Nephron progenitor cell (in vitro differentiated cells): ENCODE results near the gene CENPP.

Experiments
- DNase-seq: peaks from one replicate; pipeline ENCODE4 v3.0.0; 2021
- H3K27ac Mint-ChIP-seq: 2 replicates; pipeline ENCODE4 v1.8.0; 2021; ENCODE audit warnings: mild to moderate bottlenecking, moderate library complexity, mixed read lengths
- H3K27me3 Mint-ChIP-seq: 2 replicates; pipeline ENCODE4 v1.8.0; 2021; ENCODE audit warnings: mild to moderate bottlenecking, low read depth, mixed read lengths; ENCODE audit not compliant: poor library complexity
- H3K36me3 Mint-ChIP-seq: 2 replicates; pipeline ENCODE4 v1.8.0; 2021; ENCODE audit warnings: low read depth, mixed read lengths
- H3K4me1 Mint-ChIP-seq: 2 replicates; pipeline ENCODE4 v1.8.0; 2021; ENCODE audit warnings: mixed read lengths
- H3K4me3 Mint-ChIP-seq: 2 replicates; pipeline ENCODE4 v1.8.0; 2021; ENCODE audit warnings: mild to moderate bottlenecking, moderate library complexity, mixed read lengths
- H3K9me3 Mint-ChIP-seq: 2 replicates; pipeline ENCODE4 v1.8.0; 2021; ENCODE audit warnings: mild to moderate bottlenecking, moderate library complexity, mixed read lengths
- TF ChIP-seq, protein P1 (sequence below): fragments of 200-600 bp; sonication (generic); IDR thresholded peaks from 2 replicates; pipeline ENCODE4 v1.5.0; 2021; ENCODE audit warnings: antibody characterized with exemption

Gene CENPP

DNA sequence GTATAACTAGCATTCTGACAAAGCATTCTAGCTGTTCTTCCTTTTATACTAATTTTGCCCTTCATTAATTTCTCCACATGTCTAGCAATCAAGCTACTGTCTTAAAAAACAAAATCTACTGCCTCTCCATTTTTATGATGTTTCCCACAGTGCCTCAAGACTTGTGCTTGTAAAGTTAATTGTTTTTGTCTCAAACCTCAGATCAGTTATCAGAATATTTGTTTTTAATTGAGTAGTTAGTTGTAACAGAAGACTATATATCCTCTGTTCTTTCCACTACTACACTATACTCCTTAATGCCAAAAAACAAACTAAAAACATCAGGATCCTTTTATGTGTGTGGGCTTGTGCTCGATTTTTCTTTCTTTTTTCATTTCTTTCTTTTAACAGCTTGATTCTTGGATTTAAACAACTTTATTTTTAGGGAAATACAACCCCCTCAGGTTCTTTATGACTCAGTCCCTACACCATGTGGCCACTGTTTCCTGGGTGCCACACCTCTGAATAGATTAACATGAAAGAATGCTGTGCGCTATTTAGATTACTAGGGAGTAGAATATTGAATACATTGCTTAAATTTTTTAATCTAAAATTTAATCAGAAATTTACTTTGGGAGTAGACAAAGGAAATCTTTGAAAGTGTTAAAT, 155.4 kb downstream of the CENPP start:
- peaks cover 6% of the 10 kb centered on the region for H3K4me1 Mint-ChIP-seq
- no peak for DNase-seq
- H3K27ac Mint-ChIP-seq: no peak overlapping the region
- no peaks in the 10 kb centered on the region for H3K27me3 Mint-ChIP-seq
- H3K9me3 Mint-ChIP-seq: no peaks in the 10 kb centered on the region
- H3K4me3 Mint-ChIP-seq: no peak overlapping the region
- TF ChIP-seq, protein P1, sequence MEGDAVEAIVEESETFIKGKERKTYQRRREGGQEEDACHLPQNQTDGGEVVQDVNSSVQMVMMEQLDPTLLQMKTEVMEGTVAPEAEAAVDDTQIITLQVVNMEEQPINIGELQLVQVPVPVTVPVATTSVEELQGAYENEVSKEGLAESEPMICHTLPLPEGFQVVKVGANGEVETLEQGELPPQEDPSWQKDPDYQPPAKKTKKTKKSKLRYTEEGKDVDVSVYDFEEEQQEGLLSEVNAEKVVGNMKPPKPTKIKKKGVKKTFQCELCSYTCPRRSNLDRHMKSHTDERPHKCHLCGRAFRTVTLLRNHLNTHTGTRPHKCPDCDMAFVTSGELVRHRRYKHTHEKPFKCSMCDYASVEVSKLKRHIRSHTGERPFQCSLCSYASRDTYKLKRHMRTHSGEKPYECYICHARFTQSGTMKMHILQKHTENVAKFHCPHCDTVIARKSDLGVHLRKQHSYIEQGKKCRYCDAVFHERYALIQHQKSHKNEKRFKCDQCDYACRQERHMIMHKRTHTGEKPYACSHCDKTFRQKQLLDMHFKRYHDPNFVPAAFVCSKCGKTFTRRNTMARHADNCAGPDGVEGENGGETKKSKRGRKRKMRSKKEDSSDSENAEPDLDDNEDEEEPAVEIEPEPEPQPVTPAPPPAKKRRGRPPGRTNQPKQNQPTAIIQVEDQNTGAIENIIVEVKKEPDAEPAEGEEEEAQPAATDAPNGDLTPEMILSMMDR: no peak
- H3K36me3 Mint-ChIP-seq: no peaks in the 10 kb centered on the region

DNA sequence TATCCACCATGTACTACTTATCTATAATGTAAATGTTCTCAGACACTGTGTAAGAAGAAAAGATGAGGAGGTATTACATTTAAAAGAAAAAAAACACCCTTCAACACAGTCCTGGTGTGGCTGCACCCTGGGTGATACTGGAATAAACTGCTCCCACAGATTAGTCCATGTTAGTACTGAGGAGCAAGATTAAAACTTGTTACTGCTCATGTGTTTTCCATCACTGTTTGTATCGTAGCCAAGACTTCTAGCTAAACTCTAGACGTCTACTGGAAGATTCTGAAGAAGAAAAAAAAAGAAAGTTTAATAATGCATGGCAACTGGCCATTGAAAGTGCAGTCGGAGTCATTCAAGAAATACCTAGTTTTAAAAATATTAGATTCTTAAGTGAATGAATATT, 156.6 kb downstream of the CENPP start, which contains the start of gene ASPN:
TSS of gene ASPN (minus strand) at position 178 of the 400 bp plus-strand sequence.
- no peak for DNase-seq
- Mint-ChIP-seq H3K4me3 (no peak within 1 kb of the TSS), H3K4me1 (peaks cover 6% of the 10 kb centered on the region), H3K27me3 (no peaks in the 10 kb centered on the region), H3K9me3 (no peaks in the 10 kb centered on the region), H3K27ac (no peak within 1 kb of the TSS), H3K36me3 (no peaks in the 10 kb centered on the region)
- TF ChIP-seq, protein P1: no peak

DNA sequence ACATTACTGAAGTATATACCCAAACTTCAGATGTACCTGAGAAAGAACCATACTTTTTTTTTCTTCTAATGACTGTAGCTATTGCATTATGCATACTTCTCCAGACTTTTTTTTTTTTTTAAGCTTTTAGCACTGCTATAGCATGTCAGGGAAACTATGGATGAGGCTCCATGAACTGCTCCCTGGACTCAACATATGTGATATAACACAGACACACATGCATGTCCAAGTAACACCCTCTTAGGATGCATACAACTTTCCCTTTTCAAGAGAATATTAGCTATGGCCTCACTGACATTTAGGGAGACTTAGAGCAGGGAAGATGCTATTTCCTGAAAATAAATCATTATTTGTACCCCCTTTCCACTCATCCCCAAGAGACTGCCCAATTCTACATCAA, 157.1 kb downstream of the CENPP start:
- Mint-ChIP-seq H3K4me3 (no peak overlapping the region), H3K4me1 (peaks cover 6% of the 10 kb centered on the region)

DNA sequence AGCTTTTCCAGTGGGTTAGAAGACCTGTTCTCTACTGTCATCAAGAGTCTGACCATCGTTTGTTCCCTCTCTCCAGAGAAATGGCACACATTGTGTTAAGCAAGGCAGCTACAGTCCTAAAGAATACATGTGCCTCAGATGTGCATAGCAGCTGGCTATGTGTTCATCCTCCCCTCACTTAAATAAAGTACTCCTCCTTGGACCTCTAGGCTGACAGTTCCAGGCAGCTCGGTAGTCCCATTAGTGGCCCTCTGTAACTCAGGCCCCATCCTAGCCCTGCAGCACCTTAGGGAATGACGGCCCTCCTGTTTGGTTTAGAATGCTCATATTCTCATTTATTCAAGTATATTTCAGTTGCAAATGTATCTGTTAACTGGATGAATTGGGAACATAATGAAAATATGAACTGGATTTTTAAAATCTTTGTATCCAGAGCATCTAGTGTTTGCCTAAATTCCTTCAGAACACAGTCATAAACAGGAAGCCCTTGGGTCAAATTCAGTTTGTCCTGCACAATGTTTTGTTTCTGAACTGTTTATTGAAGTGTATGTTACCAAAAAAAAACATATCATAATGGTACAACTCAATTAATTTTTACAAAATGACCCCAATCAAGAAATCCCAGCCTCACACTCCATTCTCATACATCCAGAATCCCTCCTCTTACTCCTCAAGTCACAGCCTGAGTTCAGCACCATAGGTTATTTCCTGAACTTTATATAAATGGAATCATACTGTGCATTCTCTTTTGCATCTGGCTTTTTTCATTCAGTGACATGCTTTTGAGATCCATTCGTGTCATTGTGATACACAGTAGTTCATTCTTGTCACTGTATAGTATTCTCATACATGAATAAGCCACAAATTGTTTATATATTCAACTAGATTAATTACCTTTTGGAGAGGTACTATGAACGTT, 158.1 kb downstream of the CENPP start:
- DNase-seq: no peak
- H3K4me3 Mint-ChIP-seq: no peak overlapping the region
- H3K27ac Mint-ChIP-seq: no peak overlapping the region
- H3K4me1 Mint-ChIP-seq: peaks cover 6% of the 10 kb centered on the region
- no peaks in the 10 kb centered on the region for H3K9me3 Mint-ChIP-seq
- no peaks in the 10 kb centered on the region for H3K36me3 Mint-ChIP-seq
- no peaks in the 10 kb centered on the region for H3K27me3 Mint-ChIP-seq
- TF ChIP-seq, protein P1: no peak

More for the DNA sequence above, 157.1 kb downstream of the CENPP start:
- H3K36me3 Mint-ChIP-seq: no peaks in the 10 kb centered on the region
- no peaks in the 10 kb centered on the region for H3K9me3 Mint-ChIP-seq
- TF ChIP-seq, protein P1: no peak
- no peak for DNase-seq
- H3K27ac Mint-ChIP-seq: no peak overlapping the region
- H3K27me3 Mint-ChIP-seq: no peaks in the 10 kb centered on the region

DNA sequence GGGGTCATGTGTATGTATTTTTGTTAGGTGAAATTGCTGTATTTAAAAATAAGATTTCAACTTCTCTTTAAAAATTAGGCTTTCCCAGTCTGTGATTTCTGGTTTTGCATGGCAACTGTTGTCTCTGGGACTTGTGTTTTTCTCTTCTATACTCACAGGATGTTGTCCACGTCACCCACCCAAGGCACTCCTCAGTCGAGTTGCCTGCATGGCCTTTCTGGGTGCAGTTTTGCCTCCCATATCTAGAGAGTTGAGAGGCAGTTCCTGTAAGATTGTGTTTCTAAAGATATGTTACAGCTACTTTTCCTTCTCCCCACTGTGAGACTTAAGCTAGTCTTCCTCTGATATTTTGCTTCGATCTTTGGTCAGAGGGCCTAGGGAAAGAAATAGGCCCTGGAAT, 158.8 kb downstream of the CENPP start:
- Mint-ChIP-seq H3K4me1 (peaks cover 6% of the 10 kb centered on the region), H3K4me3 (no peak overlapping the region), H3K9me3 (no peaks in the 10 kb centered on the region), H3K36me3 (no peaks in the 10 kb centered on the region), H3K27ac (no peak overlapping the region), H3K27me3 (no peaks in the 10 kb centered on the region)
- no peak for DNase-seq
- TF ChIP-seq, protein P1: no peak
